ENCODE measurements around the gene IFITM1.

Gene IFITM1

DNA sequence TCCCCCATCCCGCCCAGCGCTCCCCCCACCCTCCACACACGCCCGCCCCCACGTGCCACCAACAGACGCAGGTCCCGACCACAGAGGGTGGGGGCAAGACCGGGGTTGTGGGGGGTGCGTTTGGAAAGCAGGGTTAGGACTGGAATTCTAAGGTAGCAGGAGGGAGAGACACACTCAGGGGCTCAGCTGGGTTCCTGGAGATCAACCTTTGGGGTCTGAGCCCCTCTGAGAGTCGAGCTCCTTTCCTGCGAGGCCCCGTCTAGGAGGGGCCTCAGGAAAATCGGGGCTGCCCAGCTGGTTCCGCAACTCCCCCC is 24.5 kb upstream of the IFITM1 start:
- TF ChIP-seq, protein P1, sequence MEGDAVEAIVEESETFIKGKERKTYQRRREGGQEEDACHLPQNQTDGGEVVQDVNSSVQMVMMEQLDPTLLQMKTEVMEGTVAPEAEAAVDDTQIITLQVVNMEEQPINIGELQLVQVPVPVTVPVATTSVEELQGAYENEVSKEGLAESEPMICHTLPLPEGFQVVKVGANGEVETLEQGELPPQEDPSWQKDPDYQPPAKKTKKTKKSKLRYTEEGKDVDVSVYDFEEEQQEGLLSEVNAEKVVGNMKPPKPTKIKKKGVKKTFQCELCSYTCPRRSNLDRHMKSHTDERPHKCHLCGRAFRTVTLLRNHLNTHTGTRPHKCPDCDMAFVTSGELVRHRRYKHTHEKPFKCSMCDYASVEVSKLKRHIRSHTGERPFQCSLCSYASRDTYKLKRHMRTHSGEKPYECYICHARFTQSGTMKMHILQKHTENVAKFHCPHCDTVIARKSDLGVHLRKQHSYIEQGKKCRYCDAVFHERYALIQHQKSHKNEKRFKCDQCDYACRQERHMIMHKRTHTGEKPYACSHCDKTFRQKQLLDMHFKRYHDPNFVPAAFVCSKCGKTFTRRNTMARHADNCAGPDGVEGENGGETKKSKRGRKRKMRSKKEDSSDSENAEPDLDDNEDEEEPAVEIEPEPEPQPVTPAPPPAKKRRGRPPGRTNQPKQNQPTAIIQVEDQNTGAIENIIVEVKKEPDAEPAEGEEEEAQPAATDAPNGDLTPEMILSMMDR (IDR thresholded peaks at IDR 0.05; ENCODE audit: insufficient read depth, missing control alignments), result no peak
- DNase-seq (ENCODE audit: insufficient read length, low spot score) (no peak), FAIRE-seq (no peak)

DNA sequence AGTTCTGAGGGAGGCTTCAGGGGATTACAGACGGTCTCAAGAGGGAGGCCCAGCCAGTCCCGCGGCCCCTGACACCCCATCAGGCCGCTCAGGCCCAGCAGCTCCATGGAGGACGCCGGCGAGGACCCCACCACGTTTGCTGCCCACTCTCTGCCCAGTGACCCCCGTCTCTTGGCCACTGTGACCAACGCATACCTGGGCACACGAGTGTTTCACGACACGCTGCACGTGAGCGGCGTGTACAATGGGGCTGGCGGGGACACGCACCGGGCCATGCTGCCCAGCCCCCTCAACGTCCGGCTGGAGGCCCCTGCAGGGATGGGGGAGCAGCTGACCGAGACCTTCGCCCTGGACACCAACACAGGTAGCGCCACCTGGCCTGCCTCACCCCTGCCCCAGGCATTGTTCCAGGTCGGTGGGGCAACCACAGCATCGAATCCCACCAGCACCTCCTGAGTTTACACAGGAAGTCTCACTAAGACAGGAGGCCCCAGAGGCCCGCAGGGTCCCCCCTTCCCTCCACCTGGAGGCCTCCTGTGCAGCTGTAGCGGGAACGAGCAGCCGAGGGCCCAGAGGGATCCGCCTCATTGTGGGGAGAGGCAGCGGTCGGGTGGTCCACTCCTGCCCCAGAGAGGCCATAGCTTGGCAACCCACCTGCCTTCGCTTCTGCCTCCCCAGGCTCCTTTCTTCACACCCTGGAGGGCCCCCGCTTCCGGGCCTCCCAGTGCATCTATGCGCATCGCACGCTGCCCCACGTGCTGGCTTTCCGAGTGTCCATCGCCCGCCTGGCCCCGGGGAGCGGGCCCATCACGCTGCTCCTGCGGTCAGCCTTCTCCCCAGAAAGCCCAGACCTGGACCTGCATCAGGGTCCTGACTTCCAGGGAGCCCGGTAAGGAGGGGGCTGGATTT is 23.9 kb upstream of the IFITM1 start:
- FAIRE-seq, result no peak

DNA sequence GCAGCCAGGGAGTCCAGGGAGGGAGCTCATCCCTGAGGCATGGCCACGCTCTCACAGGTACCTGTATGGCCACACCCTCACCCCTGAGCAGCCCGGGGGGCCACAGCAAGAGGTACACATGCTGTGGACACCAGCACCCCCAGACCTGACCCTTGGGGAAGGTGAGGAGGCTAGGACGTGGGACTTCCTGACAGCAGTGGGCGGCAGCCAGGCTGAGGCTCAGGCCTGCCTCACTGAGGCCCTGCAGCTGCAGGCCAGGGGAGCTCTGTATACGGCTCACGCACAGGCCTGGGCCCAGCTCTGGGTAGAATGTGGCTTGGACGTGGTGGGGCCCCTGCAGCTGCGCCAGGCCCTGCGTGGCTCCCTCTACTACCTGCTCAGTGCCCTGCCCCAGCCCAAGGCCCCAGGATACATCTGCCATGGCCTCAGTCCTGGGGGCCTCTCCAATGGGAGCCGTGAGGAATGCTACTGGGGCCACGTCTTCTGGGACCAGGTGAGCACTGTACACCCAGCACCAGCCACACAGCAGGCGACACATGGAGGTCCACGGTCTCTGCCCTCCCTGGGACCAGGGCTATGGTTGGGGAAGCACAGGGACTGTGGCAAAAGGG is 23.1 kb upstream of the IFITM1 start:
- TF ChIP-seq, protein P1 (IDR thresholded peaks at IDR 0.05; ENCODE audit: insufficient read depth, missing control alignments), result no peak
- FAIRE-seq (no peak), DNase-seq (ENCODE audit: insufficient read length, low spot score) (no peak)

More for the DNA sequence above, 23.9 kb upstream of the IFITM1 start:
- DNase-seq (ENCODE audit: insufficient read length, low spot score), result no peak
- TF ChIP-seq, protein P1 (IDR thresholded peaks at IDR 0.05; ENCODE audit: insufficient read depth, missing control alignments), result no peak

DNA sequence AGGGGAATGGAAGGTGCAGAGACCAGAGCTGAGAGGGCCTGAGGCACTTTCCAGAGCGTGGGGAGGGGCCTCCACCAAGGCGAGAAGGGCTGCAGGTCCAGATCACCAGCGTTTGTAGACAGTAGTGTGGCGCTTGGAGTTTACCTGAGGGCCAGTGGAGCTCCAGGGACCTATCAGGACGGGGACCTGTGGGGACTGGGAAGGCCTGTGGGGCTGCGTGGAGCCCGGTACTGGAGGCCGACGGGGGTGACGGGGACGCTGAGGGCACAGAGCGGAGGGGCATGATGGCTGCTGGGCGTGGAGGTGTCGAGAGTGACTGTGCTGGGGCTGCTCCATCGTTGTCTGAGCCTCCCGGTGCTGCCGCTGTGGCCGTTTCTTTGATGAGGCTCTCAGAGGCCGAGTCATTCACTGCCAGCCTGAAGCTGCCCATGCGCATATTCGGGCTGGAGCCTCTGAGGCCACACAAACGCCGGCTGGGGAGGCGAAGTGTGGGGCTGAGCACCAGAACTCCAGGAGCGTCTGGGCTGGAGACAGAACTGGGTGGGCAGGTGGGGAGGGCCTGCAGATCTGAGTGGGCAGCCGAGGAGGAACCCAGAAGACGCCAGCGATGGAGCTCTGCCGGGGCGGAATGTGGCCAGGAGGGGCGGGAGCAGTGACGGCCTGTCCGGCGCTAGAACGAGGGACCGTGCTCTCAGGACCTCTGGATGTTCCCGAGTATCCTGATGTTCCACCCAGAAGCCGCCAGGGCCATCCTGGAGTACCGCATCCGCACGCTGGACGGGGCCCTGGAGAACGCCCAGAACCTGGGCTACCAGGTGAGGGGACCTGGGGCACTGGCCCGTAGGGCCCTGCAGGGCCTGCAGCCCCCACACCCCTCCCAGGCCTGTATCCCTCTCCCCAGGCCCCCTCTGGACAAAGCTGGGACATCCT is 22.3 kb upstream of the IFITM1 start:
- FAIRE-seq (no peak), DNase-seq (ENCODE audit: insufficient read length, low spot score) (no peak)
- TF ChIP-seq, protein P1 (IDR thresholded peaks at IDR 0.05; ENCODE audit: insufficient read depth, missing control alignments), result no peak

DNA sequence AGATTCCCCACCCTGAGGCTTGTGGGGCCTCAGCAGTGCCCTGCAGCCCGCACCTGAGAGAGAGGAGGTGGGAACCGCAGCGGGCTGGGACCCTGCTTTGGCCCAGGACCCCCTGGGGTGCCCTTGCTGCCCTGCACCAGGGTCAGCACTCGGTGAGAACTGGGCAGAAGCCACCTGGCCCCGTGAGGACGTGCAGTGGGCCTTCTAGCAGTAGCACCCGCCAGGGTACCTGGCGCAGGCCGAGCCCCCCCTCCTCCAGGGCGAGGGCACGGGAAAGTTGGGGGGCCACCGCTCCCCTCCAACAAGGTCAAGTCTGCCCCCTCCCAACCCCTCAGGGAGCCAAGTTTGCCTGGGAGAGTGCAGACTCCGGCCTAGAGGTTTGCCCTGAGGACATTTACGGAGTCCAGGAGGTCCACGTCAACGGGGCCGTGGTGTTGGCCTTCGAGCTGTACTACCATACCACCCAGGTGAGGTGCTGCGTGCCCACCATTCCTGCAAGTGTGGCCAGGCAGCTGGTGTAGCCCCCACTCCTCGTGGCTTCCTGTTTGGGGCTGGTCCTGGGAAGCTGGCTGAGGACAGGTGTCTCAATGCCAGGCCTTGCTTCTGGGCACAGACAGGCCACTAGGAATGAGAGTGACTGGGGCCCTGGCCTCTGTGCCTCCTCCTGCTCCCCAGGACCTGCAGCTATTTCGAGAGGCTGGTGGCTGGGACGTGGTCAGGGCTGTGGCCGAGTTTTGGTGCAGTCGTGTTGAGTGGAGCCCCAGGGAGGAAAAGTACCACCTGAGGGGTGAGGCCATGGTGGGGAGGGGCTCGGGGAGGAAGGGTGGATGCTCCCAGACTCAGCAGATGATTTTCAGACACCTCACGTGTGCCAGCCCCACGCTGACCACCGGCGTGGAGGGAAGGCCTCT is 21.4 kb upstream of the IFITM1 start:
- no peak for DNase-seq (ENCODE audit: insufficient read length, low spot score)
- TF ChIP-seq, protein P1 (IDR thresholded peaks at IDR 0.05; ENCODE audit: insufficient read depth, missing control alignments), result no peak
- FAIRE-seq, result no peak

DNA sequence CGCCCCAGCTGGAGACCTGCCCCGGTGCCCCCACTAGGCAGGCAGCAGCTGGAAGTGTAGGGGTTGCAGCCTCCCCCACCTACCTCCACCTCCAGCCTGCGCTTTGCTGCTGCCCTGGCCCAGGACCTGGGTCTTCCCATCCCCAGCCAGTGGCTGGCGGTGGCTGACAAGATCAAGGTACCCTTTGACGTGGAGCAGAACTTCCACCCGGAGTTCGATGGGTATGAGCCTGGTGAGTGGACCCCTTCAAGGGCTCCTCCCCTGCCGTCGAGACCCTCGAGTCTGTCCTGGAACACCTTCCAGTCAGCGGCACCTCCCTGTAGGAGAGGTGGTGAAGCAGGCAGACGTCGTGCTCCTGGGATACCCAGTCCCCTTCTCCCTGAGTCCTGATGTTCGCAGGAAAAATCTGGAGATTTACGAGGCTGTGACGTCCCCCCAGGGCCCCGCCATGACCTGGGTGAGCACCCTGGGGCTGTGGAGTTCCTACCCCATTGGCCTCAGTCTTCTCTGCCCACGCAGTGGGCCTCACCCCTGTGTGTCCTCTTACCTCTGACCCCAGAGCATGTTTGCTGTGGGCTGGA is 20.5 kb upstream of the IFITM1 start:
- no peak for DNase-seq (ENCODE audit: insufficient read length, low spot score)
- TF ChIP-seq, protein P1 (IDR thresholded peaks at IDR 0.05; ENCODE audit: insufficient read depth, missing control alignments), result no peak
- FAIRE-seq, result no peak
